DOHH2 (cell line): Measurements from ENCODE around the gene MALAT1.

Source experiments
- CTCF ChIP-seq: fragments of 200-600 bp; sonication (generic); IDR thresholded peaks from one replicate; pipeline ENCODE4 v1.5.1; 2014; ENCODE audit warnings: antibody characterized with exemption, mild to moderate bottlenecking, low read depth, low read length; ENCODE audit not compliant: poor library complexity, severe bottlenecking
- EZH2phosphoT487 ChIP-seq: fragments of 200-600 bp; sonication (generic); IDR thresholded peaks from 2 replicates; pipeline ENCODE4 v1.6.1; 2017; ENCODE audit warnings: borderline replicate concordance, mild to moderate bottlenecking, antibody characterized with exemption, low read length, moderate library complexity, mixed read lengths

- TF ChIP-seq CTCF (no peak), EZH2phosphoT487 (no peak)
Measured at GRCh38 chr11:65452806-65453490, 45.9 kb upstream of the MALAT1 start.
